GM21526 (cell line): ENCODE results near the gene SNX32.
"Not testable (repeated sequence)": the region's sequence is repeated elsewhere in the genome, so short reads cannot be mapped to it uniquely, and the experiment has no call there.

Experiments used
- ATAC-seq: cut with Tn5 transposase; IDR thresholded peaks from one replicate; pipeline ENCODE4 v1.9.1; 2021; ENCODE audit warnings: moderate library complexity; ENCODE audit not compliant: unreplicated experiment, low FRiP score

SNX32 gene

DNA sequence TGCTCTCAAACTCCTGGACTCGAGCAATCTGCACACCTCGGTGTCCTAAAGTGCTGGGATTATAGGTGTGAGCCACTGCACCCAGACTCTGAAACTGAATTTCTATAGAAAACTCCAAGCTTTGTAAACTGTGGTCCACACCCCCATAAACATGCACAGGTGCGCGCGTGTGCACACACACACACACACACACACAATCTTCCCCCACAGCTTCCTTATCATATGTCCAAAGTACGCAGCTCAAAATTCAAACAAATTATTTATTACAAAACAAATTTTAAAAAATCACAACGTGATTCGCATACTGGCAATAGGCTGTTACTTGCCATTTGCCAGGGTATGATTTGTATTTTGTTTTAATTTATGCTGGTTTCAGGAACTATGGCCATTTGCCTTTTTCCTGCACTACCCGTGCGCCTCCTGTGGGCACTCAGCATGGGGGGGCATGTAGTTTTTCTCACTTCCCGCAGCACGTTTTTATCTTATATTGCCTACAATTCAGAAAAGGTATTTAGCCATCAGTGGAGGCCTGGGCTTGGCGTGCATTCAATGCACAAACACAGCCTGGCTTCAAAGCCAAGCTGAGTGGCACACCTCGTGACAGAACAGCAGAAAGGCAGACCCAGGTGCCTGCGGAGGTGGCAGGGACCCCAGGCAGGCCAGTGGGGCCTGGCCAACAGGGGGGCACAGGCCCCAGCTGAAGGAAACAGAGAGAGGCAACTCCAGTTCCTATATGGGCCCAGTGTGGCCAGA is 10.8 kb upstream of the SNX32 start:
- no peak for ATAC-seq

- ATAC-seq = no peak
These were observed 6.6 kb upstream of the SNX32 start for GRCh38 chr11:65826984-65827735.

- no peak for ATAC-seq
These were observed 4.3 kb upstream of the SNX32 start for GRCh38 chr11:65829459-65829858.

- not testable (repeated sequence) for ATAC-seq
These were observed 1.5 kb upstream of the SNX32 start for GRCh38 chr11:65832231-65832630.

DNA sequence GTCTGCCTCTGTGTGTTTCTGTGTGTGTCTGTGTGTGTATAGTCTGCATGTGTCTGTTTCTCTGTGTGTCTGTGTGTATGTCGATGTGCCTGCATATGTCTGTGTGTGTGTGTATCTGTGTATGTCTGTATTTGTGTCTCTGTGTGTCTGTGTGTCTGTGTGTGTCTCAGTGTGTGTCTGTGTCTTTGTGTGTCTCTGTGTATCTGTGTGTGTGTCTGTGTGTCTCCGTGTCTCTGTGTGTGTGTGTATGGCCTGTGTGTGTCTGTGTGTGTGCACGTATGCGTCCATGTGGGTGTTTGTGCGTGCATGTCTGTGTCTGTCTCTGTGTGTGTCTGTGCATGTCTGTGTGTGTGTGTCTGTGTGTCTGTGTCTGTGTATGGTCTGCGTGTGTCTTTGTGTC is 439 bp downstream of the SNX32 start:
- ATAC-seq = no peak

- ATAC-seq = no peak
These were observed 8.4 kb downstream of the SNX32 start for GRCh38 chr11:65842144-65842543.

GRCh38 chr11:65843811-65844210 is 10.0 kb downstream of the SNX32 start:
- ATAC-seq = no peak

- no peak for ATAC-seq
These were observed 10.6 kb downstream of the SNX32 start for GRCh38 chr11:65844231-65844872.

DNA sequence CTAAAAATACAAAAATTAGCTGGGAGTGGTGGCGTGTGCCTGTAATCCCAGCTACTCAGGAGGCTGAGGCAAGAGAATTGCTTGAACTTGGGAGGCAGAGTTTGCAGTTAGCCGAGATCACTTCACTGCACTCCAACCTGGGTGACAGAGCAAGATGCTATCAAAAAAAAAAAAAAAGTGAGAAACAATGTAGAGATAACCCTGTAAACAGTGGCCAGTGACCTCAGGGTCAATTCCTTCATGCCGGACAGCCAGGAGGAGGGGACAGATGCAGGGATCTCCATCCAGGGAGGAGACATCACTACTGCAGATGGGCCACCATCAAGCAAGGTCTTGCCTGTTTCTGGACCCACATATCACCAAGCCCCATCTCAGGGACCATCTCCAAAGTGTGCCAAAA is 14.0 kb downstream of the SNX32 start:
- no peak for ATAC-seq

- ATAC-seq = not testable (repeated sequence)
These were observed 14.9 kb downstream of the SNX32 start for GRCh38 chr11:65848693-65849092.

DNA sequence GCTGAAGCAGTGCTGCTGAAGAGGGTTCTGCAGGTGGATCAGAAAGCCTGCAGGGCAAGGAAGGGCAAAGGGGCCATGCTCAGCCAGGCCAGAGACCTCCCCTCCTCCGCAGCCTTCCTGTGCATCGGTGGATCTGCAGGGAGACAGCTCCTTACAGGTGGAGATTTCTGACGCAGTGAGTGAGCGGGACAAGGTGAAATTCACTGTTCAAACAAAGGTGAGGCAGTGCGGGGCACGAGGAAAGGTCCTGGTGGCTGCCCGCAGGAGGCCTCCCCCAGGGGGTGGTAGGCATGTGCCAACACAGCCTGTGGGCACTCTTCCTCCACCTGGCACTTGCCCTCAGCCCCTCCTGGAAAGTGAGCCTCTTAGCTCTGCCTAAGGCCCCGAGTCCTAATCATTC is 15.6 kb downstream of the SNX32 start:
- no peak for ATAC-seq

- no peak for ATAC-seq
These were observed 16.0 kb downstream of the SNX32 start for GRCh38 chr11:65849771-65850216.

- ATAC-seq = no peak
These were observed 16.7 kb downstream of the SNX32 start for GRCh38 chr11:65850217-65851082.

GRCh38 chr11:65851083-65851579 is 17.4 kb downstream of the SNX32 start:
- no peak for ATAC-seq

- no peak for ATAC-seq
These were observed 18.2 kb downstream of the SNX32 start for GRCh38 chr11:65851811-65852507.

GRCh38 chr11:65852508-65853245 is 18.9 kb downstream of the SNX32 start:
- ATAC-seq = no peak

DNA sequence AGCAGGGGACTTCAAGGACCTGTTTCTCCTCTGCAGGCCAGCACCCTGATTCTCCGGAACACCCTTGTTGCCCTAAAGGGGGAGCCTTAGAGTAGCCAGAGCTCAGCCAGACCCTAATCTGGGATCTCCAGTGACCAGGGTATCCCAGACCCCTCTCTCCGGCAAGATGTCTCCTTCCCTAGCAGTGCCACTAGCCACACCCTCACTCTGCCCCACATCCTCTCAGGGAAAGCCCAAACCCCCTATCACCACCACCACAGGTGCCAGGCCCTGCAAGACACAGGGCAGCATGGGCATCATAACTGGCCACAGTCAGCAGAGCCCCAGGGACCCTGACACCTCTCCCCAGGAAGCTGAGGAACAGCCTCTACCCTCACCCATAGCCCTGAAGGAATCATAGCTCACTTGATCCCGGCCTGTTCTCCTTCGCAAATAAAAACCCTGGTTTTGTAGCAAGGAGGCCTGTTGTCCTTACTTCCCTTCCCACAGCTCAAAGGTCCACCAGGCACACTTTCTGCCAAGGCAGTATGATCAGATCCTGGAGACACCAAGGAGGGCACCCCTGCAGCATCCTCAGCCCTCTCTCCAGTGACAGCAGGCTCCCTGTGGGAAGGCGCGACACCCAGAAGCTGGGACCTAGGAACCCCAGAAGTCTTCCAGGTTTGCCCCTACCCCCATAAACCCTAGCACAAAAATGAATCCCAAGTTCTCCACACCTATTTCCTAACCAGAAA is 19.6 kb downstream of the SNX32 start:
- ATAC-seq = no peak

DNA sequence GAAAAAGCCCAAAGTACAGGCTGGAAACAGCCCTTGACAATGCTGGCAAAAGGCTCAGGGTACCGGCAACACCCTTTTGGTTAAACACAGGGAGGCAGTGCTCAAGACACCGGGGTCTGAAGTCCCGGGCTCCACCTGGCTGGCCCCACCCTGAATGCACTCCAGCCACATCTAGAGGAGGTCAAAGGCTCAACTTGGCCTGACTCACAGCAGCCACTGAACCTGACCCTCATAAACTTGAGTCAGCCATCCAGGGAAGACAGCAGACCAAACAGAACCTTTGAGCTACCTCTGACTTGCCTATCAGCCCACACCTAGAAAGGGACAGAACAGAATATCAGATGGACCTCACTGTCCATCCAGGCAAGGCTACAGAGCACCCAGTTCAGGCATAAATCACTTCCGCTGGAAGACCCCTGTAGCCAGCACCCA is 20.4 kb downstream of the SNX32 start:
- ATAC-seq = no peak
